ENCODE data around the gene TPRG1.

DNA sequence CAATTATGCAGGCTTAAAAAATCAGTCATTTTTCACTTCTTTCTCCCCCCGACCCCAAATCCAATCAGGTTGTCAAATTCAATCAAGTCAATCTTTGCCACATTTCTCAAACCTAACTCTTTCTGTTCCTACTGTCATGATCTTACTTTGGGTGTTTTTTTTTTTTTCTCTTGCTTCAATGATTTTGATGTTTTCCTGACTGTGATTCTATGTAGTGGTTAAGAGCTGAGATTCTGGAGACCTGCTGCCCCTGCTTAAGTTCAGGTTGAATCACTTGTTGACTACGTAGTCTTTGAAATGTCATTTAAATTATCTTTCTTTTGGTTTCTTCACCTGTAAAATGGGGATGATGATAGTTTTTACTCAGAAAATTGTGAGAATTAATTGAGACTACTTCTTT is 117.5 kb downstream of the TPRG1 start:
- TF ChIP-seq POLR2A (IDR thresholded peaks at IDR 0.05), result no peak
- TF ChIP-seq CTCF (IDR thresholded peaks at IDR 0.05), result no peak

Measured in lower leg skin (tissue), 3 donors.